Kidney epithelial cell (primary cell): Measurements from ENCODE around the gene DUT. TPM values are rescaled to one million over a fixed set of nuclear protein-coding genes. Genes with fewer than 3 reads are reported as not detected.

Experiments
- DNase-seq: peaks from one replicate; pipeline ENCODE4 v3.0.0-alpha.2; 2010; ENCODE audit warnings: low read depth
- H3K27me3 ChIP-seq: 2 replicates; pipeline ENCODE4 v1.6.0; 2011; ENCODE audit warnings: low read length; ENCODE audit not compliant: control insufficient read depth, insufficient read depth
- H3K36me3 ChIP-seq: 2 replicates; pipeline ENCODE4 v1.5.1; 2011; ENCODE audit warnings: low read length; ENCODE audit not compliant: control insufficient read depth, insufficient read depth
- H3K4me3 ChIP-seq: 2 replicates; pipeline ENCODE4 v1.5.1; 2011; ENCODE audit warnings: low read depth, mild to moderate bottlenecking, control low read depth, low read length
- CTCF ChIP-seq: IDR thresholded peaks from 2 replicates; pipeline ENCODE4 v1.5.1; 2011; ENCODE audit warnings: mild to moderate bottlenecking, moderate library complexity, low read length, control low read depth, inconsistent platforms; ENCODE audit not compliant: insufficient read depth, poor library complexity, severe bottlenecking
- total RNA-seq: library from RNA; depleted of rRNA; stranded (reverse); fragments of >200 nt; gene quantifications from 2 replicates; pipeline ENCODE4 v1.2.3, GENCODE V29; 2015

Gene DUT
- total RNA-seq, 1 donor from 2014 or later = 79.3 TPM

- Histone ChIP-seq H3K36me3 (no peaks in the 10 kb centered on the region), H3K4me3 (no peak overlapping the region), H3K27me3 (no peaks in the 10 kb centered on the region)
- DNase-seq = no peak
- TF ChIP-seq CTCF = no peak
Observed at GRCh38 chr15:48385031-48385830, 54.0 kb downstream of the DUT start.

GRCh38 chr15:48388016-48388851 is 57.0 kb downstream of the DUT start:
- no peak for DNase-seq
- Histone ChIP-seq H3K36me3 (no peaks in the 10 kb centered on the region), H3K27me3 (no peaks in the 10 kb centered on the region), H3K4me3 (no peak overlapping the region)
- TF ChIP-seq CTCF = no peak

- no peak for TF ChIP-seq CTCF
- no peaks in the 10 kb centered on the region for H3K36me3 ChIP-seq
- H3K27me3 ChIP-seq = no peaks in the 10 kb centered on the region
- no peak for DNase-seq
- H3K4me3 ChIP-seq = no peak overlapping the region
Observed at GRCh38 chr15:48388910-48389309, 57.7 kb downstream of the DUT start.

DNA sequence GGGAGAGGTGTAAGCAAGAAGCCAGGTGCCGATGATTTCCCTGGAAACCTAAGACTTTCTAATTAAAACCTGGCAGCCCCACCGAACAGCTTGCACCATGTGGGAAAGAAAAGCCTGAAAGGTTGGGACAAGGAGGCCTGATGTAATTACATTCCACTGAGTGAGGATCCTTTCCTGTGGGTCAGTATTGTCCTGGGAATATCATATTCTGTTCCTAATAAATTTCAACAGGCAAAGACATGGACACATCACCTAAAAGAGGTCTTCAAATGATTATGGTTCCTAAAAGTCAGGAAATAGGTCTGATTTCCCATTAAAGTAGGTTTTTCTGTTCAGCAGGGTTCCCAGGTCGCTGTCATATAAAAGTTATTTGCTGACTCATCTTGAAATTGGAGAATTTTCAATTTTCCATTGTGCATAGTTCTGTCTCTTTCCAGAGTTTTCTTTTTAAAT is 58.5 kb downstream of the DUT start:
- H3K4me3 ChIP-seq = no peak overlapping the region
- H3K36me3 ChIP-seq = no peaks in the 10 kb centered on the region
- TF ChIP-seq CTCF = no peak
- DNase-seq = no peak
- no peaks in the 10 kb centered on the region for H3K27me3 ChIP-seq

GRCh38 chr15:48391950-48392349 is 60.7 kb downstream of the DUT start:
- H3K27me3 ChIP-seq = no peaks in the 10 kb centered on the region
- no peak overlapping the region for H3K4me3 ChIP-seq
- no peaks in the 10 kb centered on the region for H3K36me3 ChIP-seq
- DNase-seq = no peak
- no peak for TF ChIP-seq CTCF

GRCh38 chr15:48392356-48392755 is 61.1 kb downstream of the DUT start:
- DNase-seq = no peak
- no peak overlapping the region for H3K4me3 ChIP-seq
- no peaks in the 10 kb centered on the region for H3K27me3 ChIP-seq
- H3K36me3 ChIP-seq = no peaks in the 10 kb centered on the region
- no peak for TF ChIP-seq CTCF
